Measurements from ENCODE around the gene TIPARP. TPM values are rescaled to one million over a fixed set of nuclear protein-coding genes. Genes with fewer than 3 reads are reported as not detected.

Gene TIPARP
- total and polyA plus RNA-seq, 2 donors: 26.9 to 35.5 TPM

DNA sequence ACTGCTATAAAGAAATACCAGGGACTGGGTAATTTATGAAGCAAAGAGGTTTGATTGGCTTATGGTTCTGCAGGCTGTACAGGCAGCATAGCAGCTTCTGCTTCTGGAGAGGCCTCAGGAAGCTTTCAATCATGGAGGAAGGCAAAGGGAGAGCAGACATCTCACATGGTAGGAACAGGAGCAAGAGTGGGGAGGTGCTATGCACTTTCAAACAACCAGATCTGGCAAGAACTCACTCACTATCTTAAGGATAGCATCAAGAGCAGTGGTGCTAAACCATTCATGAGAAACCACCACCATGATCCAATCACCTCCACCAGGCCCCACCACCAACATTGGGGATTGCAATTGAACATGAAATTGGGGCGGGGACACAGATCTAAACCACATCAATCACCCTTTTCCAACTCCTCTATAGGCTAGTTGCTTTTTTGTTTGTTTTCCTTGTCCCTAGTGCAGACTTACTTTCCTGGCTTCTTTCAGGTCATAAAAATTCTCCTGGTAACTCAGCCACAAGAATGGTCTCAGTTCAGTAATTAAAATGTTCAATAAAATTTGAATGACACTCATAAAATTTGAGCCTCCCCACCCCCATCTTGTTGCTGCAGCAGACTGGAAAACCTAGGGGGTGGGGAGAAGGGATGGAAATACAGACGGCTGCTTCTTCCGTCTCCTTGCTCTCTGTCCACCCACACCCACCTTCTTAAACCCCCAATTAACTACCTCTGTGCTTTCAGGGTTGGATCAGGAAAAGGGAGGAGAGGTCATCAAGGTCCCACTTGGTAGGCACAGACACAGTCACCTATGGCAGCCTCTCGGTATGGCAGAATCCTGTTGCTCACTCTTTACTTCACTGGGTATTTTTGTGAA, 16.3 kb upstream of the TIPARP start:
- H3K4me3 ChIP-seq (ENCODE audit: low read depth, low read length): no peak overlapping the region
- no peak for DNase-seq (ENCODE audit: extremely low spot score)
- no peaks in the 10 kb centered on the region for H3K4me1 ChIP-seq (ENCODE audit: insufficient read depth)
- H3K36me3 ChIP-seq (ENCODE audit: insufficient read depth): no peaks in the 10 kb centered on the region
- 73% methylated on average over 4 of the region's 4 CpGs for WGBS
- H3K27ac ChIP-seq (ENCODE audit: low read depth): no peak overlapping the region

DNA sequence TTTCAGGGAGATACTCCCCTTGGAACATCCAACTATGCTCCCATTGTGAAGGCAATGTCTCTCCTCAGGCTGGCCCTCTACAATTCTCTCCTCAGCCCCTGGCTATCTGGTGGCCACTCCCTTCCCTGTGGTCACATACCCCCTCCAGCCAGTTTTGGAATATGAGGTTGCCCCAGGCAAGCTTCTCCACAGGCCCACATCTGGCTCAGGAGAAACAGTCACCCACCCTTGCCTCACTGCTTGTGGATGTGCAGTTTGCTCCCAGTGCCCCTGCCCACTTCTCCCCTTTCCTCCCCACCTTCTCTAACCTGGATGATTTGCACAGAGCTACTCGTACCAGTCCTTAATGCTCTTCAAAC, 15.7 kb upstream of the TIPARP start:
- Histone ChIP-seq H3K4me1 (ENCODE audit: insufficient read depth) (no peaks in the 10 kb centered on the region), H3K27ac (ENCODE audit: low read depth) (no peak overlapping the region), H3K4me3 (ENCODE audit: low read depth, low read length) (no peak overlapping the region), H3K36me3 (ENCODE audit: insufficient read depth) (no peaks in the 10 kb centered on the region)
- DNase-seq (ENCODE audit: extremely low spot score): no peak
- 84% methylated on average over 1 of the region's 1 CpG for WGBS

DNA sequence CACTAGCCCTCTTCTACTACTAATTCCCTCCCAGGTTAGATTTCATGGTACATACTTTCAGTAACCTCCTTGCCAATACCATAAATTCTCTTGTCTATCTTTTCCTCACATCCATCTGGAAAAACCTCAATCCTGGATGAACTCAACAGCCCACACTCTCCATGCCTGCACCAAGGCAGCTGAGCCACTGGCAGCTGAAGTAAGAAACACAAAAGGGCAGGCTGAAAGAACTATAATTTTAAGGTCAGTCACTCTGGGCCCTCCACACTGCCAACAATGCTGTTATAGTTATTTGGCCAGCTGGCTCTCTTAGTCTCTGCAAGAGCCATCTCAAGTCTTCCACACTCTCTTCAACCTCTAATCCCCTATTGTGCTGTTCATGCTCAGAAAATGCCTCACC, 15.1 kb upstream of the TIPARP start:
- H3K4me1 ChIP-seq (ENCODE audit: insufficient read depth): no peaks in the 10 kb centered on the region
- H3K36me3 ChIP-seq (ENCODE audit: insufficient read depth): no peaks in the 10 kb centered on the region
- no peak for DNase-seq (ENCODE audit: extremely low spot score)
- no peak overlapping the region for H3K27ac ChIP-seq (ENCODE audit: low read depth)
- H3K4me3 ChIP-seq (ENCODE audit: low read depth, low read length): no peak overlapping the region

DNA sequence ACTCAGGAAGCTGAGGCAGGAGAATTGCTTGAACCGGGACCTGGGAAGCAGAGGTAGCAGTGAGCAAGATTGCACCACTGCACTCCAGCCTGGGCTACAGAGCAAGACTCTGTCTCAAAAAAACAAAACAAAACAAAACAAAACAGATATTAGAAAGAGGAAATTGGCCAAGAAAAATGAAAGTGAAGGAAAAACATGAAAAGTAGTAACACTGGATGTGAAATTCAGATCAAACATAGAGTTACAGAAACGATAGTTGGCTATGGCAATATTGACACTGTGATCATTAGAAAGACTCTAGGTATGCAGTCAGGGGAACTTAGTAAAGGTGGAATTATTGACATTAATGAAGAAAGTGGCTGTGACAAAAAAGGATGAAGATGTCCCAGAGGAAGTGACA, 13.2 kb upstream of the TIPARP start:
- Histone ChIP-seq H3K36me3 (ENCODE audit: insufficient read depth) (no peaks in the 10 kb centered on the region), H3K4me1 (ENCODE audit: insufficient read depth) (no peaks in the 10 kb centered on the region), H3K4me3 (ENCODE audit: low read depth, low read length) (no peak overlapping the region), H3K27ac (ENCODE audit: low read depth) (no peak overlapping the region)
- WGBS: 82% methylated on average over 2 of the region's 2 CpGs
- no peak for DNase-seq (ENCODE audit: extremely low spot score)

DNA sequence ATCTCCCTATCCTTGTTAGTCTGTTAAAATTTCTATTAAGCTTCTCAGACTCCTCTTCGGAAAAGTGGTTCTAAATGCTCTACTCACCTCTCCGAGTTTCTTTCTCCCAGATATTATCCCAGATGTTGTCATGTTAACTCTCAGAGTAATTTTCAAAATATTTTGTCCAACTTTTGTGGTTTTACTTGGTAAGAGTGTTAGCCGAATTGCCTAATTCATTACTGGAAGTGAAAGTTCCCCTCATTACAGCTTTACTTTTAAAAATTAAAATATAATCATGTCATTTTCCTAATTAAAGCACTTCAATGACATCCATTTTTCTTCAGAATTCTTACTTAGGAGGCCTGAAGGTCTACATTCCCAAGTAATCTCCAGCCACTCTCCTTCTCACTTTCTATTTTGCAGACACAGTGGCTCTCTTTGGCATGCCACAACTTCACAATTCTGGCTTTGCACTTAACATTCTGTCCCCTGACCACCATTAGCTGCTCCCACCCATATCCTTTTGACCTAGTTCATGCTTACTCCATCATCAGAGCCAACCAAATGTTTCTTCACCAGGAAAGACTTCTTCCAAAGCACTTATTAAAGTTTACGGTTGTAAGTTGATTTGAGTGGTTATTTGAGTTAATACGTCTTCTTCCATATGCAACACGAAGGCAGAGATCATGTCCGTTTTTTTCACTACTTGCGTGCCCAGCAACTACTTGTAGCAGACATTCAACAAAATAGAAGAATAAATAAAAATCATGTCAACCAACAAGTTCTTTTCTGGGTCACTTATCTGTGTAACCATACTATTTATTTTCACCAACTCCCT, 10.2 kb upstream of the TIPARP start:
- DNase-seq (ENCODE audit: extremely low spot score): no peak
- H3K36me3 ChIP-seq (ENCODE audit: insufficient read depth): no peaks in the 10 kb centered on the region
- no peak overlapping the region for H3K4me3 ChIP-seq (ENCODE audit: low read depth, low read length)
- no peak overlapping the region for H3K27ac ChIP-seq (ENCODE audit: low read depth)
- no peaks in the 10 kb centered on the region for H3K4me1 ChIP-seq (ENCODE audit: insufficient read depth)
- WGBS: 84% methylated on average over 8 of the region's 8 CpGs

DNA sequence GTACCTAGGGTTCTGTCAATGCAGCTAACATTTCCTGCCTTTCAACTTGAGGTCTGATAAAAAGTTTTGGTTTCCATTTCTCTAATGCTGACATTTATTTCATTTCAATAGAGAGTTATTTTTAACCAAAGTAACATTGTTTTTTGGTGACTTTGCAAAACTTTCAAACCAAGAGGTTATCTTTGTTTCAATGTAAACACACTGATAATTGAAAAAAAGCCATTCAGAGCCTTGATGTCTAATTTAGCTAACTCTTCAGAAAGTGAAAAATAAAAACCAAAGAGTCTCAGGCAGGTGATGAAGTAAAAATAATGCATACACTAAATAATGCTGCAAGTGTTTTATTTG, 9.6 kb upstream of the TIPARP start:
- H3K27ac ChIP-seq (ENCODE audit: low read depth): no peak overlapping the region
- no peak overlapping the region for H3K4me3 ChIP-seq (ENCODE audit: low read depth, low read length)
- H3K4me1 ChIP-seq (ENCODE audit: insufficient read depth): no peaks in the 10 kb centered on the region
- no peaks in the 10 kb centered on the region for H3K36me3 ChIP-seq (ENCODE audit: insufficient read depth)
- DNase-seq (ENCODE audit: extremely low spot score): no peak

DNA sequence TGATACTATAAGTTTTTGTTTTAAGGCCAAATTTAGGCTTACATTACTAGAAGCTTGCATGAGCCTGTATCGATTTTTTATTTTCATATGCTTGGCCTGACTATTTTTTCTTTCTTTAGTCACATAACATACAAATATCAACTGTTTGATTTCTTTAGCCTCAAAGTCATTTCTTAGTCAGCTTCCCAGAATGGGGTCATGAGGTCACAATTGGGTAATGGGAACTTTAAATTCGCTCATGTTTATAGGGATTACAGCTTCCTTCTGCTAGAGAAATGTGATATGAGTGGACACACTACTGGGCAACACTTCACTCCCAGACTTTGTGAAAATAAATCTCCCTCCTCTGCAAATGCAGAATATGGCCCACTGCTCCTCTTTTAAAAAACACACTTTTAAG, 9.1 kb upstream of the TIPARP start:
- Histone ChIP-seq H3K27ac (ENCODE audit: low read depth) (no peak overlapping the region), H3K4me1 (ENCODE audit: insufficient read depth) (no peaks in the 10 kb centered on the region), H3K36me3 (ENCODE audit: insufficient read depth) (no peaks in the 10 kb centered on the region), H3K4me3 (ENCODE audit: low read depth, low read length) (no peak overlapping the region)
- DNase-seq (ENCODE audit: extremely low spot score): no peak
- 39% methylated on average over 2 of the region's 2 CpGs for WGBS

DNA sequence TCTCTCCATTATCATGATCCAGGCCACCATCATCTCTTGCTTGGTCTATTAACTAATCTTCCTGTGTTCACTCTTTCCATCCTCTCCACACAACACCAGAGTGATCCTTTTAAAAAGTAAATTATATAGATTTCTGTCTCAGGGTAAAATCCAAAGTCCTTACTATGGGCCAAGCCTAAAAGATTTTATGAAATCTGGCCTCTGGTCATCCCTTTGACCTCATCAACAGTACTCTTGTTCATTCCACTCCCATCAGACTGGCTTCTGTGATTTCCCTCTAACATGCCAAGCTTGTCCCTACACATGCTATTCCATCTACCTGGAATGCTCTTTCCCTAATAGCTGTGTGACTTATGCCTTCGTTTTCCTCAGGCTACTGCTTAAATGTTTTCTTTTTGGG, 8.3 kb upstream of the TIPARP start:
- DNase-seq (ENCODE audit: extremely low spot score): no peak
- Histone ChIP-seq H3K36me3 (ENCODE audit: insufficient read depth) (no peaks in the 10 kb centered on the region), H3K27ac (ENCODE audit: low read depth) (no peak overlapping the region), H3K4me3 (ENCODE audit: low read depth, low read length) (no peak overlapping the region), H3K4me1 (ENCODE audit: insufficient read depth) (no peaks in the 10 kb centered on the region)
- WGBS: 83% methylated on average over 1 of the region's 1 CpG

DNA sequence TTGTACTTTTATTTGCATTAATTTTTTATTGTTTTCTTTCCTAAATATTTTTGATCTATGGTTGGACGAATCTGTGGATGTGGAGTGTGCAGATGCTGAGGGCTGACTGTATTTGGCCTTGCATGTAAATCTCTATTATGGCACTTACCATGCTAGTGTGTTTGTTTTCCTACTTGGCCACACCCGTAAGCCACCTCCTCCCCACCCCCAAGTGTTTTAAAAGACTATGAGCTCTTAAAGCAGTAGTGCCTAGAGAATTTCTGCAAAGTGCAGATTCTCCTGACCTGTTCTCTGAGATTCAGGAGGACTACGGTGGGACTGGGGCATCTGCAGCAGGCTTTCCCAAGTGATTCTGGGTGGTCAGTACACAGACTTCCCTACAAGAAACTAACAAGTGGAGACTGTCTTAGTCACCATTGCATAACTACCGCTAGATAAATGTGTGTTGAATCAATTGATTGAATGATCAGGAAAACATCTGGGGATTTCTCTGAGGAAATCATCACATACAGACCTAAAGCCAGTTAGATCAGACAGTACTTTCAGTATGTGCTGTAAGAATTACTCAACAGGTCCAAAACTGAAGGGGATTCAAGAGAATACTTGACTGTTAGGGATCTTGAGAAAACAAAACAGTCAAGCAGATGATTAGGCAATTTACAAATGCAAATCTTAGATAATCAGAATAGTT, 6.2 kb upstream of the TIPARP start:
- WGBS: 50% methylated on average over 4 of the region's 4 CpGs
- no peaks in the 10 kb centered on the region for H3K36me3 ChIP-seq (ENCODE audit: insufficient read depth)
- no peak overlapping the region for H3K27ac ChIP-seq (ENCODE audit: low read depth)
- H3K4me1 ChIP-seq (ENCODE audit: insufficient read depth): no peaks in the 10 kb centered on the region
- DNase-seq (ENCODE audit: extremely low spot score): no peak
- H3K4me3 ChIP-seq (ENCODE audit: low read depth, low read length): no peak overlapping the region

DNA sequence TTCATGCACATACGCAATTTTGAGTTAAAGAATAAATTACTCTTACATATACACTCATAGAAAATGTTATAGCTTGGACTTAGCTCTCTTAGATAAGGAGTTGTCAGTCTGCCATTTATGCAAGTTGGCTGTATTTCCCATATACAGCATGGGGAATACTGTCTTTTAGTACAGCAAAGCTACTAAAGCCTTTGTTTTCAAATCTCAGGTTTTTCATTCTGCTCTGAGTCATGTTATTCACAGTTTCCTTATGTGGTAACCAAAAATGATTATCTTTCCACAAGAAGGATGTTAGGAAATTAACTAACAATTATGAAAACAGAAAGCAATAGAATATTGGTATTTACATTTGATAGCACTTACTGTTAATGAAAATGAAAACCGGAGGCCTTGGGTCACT, 4.3 kb upstream of the TIPARP start:
- Histone ChIP-seq H3K36me3 (ENCODE audit: insufficient read depth) (no peaks in the 10 kb centered on the region), H3K4me1 (ENCODE audit: insufficient read depth) (no peaks in the 10 kb centered on the region), H3K4me3 (ENCODE audit: low read depth, low read length) (no peak overlapping the region), H3K27ac (ENCODE audit: low read depth) (no peak overlapping the region)
- 87% methylated on average over 2 of the region's 2 CpGs for WGBS
- DNase-seq (ENCODE audit: extremely low spot score): no peak

DNA sequence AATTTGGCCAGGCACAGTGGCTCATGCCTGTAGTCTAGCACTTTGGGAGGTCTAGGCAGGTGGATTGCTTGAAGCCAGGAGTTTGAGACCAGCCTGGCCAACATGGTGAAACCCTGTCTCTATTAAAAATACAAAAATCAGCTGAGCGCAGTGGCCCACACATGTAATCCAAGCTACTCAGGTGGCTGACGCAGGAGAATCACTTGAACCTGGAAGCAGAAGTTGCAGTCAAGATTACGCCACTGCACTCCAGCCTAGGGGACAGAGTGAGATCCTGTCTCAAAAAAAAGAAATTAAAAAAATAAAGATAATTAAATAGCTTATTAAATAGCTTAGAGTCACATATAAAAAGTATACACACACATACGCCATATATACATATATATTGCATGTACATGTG, 3.7 kb upstream of the TIPARP start:
- no peak overlapping the region for H3K4me3 ChIP-seq (ENCODE audit: low read depth, low read length)
- H3K4me1 ChIP-seq (ENCODE audit: insufficient read depth): no peaks in the 10 kb centered on the region
- H3K27ac ChIP-seq (ENCODE audit: low read depth): no peak overlapping the region
- no peak for DNase-seq (ENCODE audit: extremely low spot score)
- 84% methylated on average over 4 of the region's 4 CpGs for WGBS
- H3K36me3 ChIP-seq (ENCODE audit: insufficient read depth): no peaks in the 10 kb centered on the region

DNA sequence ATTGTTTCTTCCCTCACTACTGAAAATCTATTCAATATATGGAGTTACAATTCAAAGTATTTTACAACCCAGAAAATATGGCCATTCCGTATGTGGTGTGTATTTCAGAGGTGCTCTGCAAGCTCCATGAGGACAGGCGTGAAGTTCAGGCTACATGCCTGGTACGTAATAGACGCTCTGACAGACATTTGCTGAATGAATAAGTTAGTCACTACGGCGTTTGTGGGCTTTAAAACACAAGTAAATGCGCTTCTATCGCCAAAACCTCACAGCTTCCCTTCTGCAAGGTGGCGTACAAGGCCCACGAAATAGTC, 701 bp upstream of the TIPARP start:
- peak overlapping the region; percentile 43 for H3K27ac ChIP-seq (ENCODE audit: low read depth)

DNA sequence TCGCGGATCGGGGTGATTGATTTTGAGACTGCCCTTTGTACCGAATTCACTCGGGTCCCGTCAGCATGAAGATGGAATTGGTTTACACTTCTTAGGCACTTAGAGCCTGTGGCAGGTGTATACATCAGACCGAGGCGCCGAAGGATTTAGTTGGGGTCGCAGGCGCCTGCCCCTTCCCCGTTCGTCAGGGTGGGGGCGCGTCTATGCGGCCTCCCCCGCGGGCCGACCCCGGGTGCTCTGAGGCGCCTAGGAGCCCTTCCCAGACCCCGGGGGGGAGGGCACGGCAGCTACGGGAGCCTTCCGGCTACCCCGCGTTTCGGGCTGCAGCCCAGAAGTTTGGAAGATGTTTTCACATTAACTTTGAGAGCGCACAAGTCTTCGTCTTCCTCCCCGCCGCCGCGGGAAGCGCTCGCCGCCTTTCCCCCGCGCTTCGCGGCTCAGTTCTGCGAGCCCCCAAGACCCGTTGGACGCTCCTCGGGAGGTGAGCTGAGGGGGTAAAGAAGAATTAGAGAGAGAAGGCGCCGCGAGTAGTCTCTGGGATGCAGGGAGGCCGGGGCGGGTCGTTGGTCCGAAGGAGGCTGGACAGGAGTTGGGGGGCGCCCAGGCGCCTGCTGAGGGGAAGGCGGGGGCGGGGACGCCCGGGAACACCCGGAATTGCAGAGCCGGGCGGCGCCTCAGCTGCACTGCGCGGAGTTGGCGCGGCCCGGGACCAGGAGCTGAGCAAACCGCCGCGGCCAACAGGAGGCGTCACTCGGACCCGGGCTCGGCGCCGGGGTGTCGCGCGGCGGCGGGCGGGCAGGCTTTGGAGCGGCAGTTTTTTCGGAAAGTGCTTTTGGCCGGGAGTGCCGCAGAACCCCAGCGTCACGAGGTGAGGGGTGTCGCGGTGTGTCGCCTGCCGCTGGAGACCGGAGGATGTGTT, 780 bp downstream of the TIPARP start:
- Histone ChIP-seq H3K4me1 (ENCODE audit: insufficient read depth) (no peaks in the 10 kb centered on the region), H3K4me3 (ENCODE audit: low read depth, low read length) (peak overlapping the region; percentile 94), H3K27ac (ENCODE audit: low read depth) (peak overlapping the region; percentile 97), H3K36me3 (ENCODE audit: insufficient read depth) (no peaks in the 10 kb centered on the region)
- under 1% methylated on average over 93 of the region's 93 CpGs for WGBS
- DNase-seq (ENCODE audit: extremely low spot score): no peak

More for the DNA sequence above, 701 bp upstream of the TIPARP start:
- peak overlapping the region; percentile 41 for H3K4me3 ChIP-seq (ENCODE audit: low read depth, low read length)
- no peaks in the 10 kb centered on the region for H3K36me3 ChIP-seq (ENCODE audit: insufficient read depth)
- WGBS: 12% methylated on average over 10 of the region's 10 CpGs
- no peaks in the 10 kb centered on the region for H3K4me1 ChIP-seq (ENCODE audit: insufficient read depth)
- DNase-seq (ENCODE audit: extremely low spot score): no peak
